Effector memory CD4-positive, alpha-beta T cell (primary cell): ENCODE results near the gene ME1.
"Not testable (repeated sequence)": the region's sequence is repeated elsewhere in the genome, so short reads cannot be mapped to it uniquely, and the experiment has no call there.

Source experiments
- DNase-seq, 3 donors: peaks; one replicate each; pipeline ENCODE4 v3.0.0-alpha.2; 2020
- H3K27ac ChIP-seq: 2 replicates; pipeline ENCODE4 v1.7.0; 2013; ENCODE audit warnings: mild to moderate bottlenecking, low read length, moderate library complexity; ENCODE audit not compliant: insufficient read depth, poor library complexity, severe bottlenecking
- H3K27me3 ChIP-seq: replicated peaks from 2 replicates; pipeline ENCODE4 v1.7.0; 2013; ENCODE audit warnings: mild to moderate bottlenecking, low read length; ENCODE audit not compliant: insufficient read depth, control insufficient read depth, poor library complexity, severe bottlenecking
- H3K36me3 ChIP-seq: 2 replicates; pipeline ENCODE4 v1.7.0; 2013; ENCODE audit warnings: mild to moderate bottlenecking, low read length, moderate library complexity; ENCODE audit not compliant: control insufficient read depth, insufficient read depth
- H3K4me1 ChIP-seq: 2 replicates; pipeline ENCODE4 v1.7.0; 2013; ENCODE audit warnings: low read length, mild to moderate bottlenecking; ENCODE audit not compliant: control insufficient read depth, insufficient read depth, poor library complexity, severe bottlenecking
- H3K4me3 ChIP-seq: 2 replicates; pipeline ENCODE4 v1.7.0; 2013; ENCODE audit warnings: low read length, low read depth, mild to moderate bottlenecking; ENCODE audit not compliant: insufficient read depth, poor library complexity, severe bottlenecking
- H3K9me3 ChIP-seq: 2 replicates; pipeline ENCODE4 v1.7.0; 2013; ENCODE audit warnings: mild to moderate bottlenecking, low read length, moderate library complexity; ENCODE audit not compliant: control insufficient read depth

The ME1 gene

GRCh38 chr6:83199863-83200225 lies 231.0 kb downstream of the ME1 start:
- Histone ChIP-seq H3K36me3 (no peaks in the 10 kb centered on the region), H3K27ac (no peak overlapping the region), H3K4me3 (no peak overlapping the region), H3K9me3 (no peaks in the 10 kb centered on the region), H3K4me1 (no peaks in the 10 kb centered on the region), H3K27me3 (no peaks in the 10 kb centered on the region)
- no peak for DNase-seq

GRCh38 chr6:83199173-83199862 lies 231.5 kb downstream of the ME1 start:
- H3K4me1 ChIP-seq: no peaks in the 10 kb centered on the region
- H3K27ac ChIP-seq: no peak overlapping the region
- no peak for DNase-seq
- H3K36me3 ChIP-seq: no peaks in the 10 kb centered on the region
- no peak overlapping the region for H3K4me3 ChIP-seq
- no peaks in the 10 kb centered on the region for H3K27me3 ChIP-seq
- no peaks in the 10 kb centered on the region for H3K9me3 ChIP-seq

GRCh38 chr6:83198486-83199172 lies 232.2 kb downstream of the ME1 start:
- DNase-seq: no peak
- no peaks in the 10 kb centered on the region for H3K36me3 ChIP-seq
- H3K9me3 ChIP-seq: no peaks in the 10 kb centered on the region
- no peak overlapping the region for H3K4me3 ChIP-seq
- H3K27ac ChIP-seq: no peak overlapping the region
- no peaks in the 10 kb centered on the region for H3K4me1 ChIP-seq
- H3K27me3 ChIP-seq: no peaks in the 10 kb centered on the region

- peak overlapping the region; percentile 82 for H3K27ac ChIP-seq
- H3K36me3 ChIP-seq: no peaks in the 10 kb centered on the region
- no peaks in the 10 kb centered on the region for H3K27me3 ChIP-seq
- no peaks in the 10 kb centered on the region for H3K9me3 ChIP-seq
- H3K4me3 ChIP-seq: peak overlapping the region; percentile 94
- DNase-seq: peak in 2 of 3 donors; percentile 6 to 26
- H3K4me1 ChIP-seq: peaks cover 5% of the 10 kb centered on the region
Observed at GRCh38 chr6:83193747-83194566, 236.9 kb downstream of the ME1 start.

GRCh38 chr6:83192871-83193746 lies 237.7 kb downstream of the ME1 start, which contains the start of the genes PGM3 and RWDD2A:
Gene PGM3, minus strand, starts transcription at chr6:83193265. Its CDS starts 2,253 bp downstream, at chr6:83191012.
Gene RWDD2A, plus strand, starts transcription at chr6:83193357. Its CDS starts 1,095 bp downstream, at chr6:83194452.
- H3K27ac ChIP-seq: peak within 1 kb of the TSS; percentile 82
- H3K4me3 ChIP-seq: peak within 1 kb of the TSS; percentile 94
- no peaks in the 10 kb centered on the region for H3K27me3 ChIP-seq
- H3K4me1 ChIP-seq: peaks cover 5% of the 10 kb centered on the region
- H3K9me3 ChIP-seq: no peaks in the 10 kb centered on the region
- DNase-seq: peak; percentile 83 to 84 (median 84)
- no peaks in the 10 kb centered on the region for H3K36me3 ChIP-seq

GRCh38 chr6:83192456-83192855 lies 238.4 kb downstream of the ME1 start:
- Histone ChIP-seq H3K9me3 (no peaks in the 10 kb centered on the region), H3K36me3 (no peaks in the 10 kb centered on the region)
- no peak for DNase-seq

GRCh38 chr6:83191974-83192373 lies 238.9 kb downstream of the ME1 start:
- not testable (repeated sequence) for H3K9me3 ChIP-seq, DNase-seq, H3K27ac ChIP-seq, H3K4me3 ChIP-seq, H3K36me3 ChIP-seq, H3K27me3 ChIP-seq, H3K4me1 ChIP-seq

More at GRCh38 chr6:83192456-83192855, 238.4 kb downstream of the ME1 start:
- Histone ChIP-seq H3K4me1 (peaks cover 5% of the 10 kb centered on the region), H3K4me3 (peak overlapping the region; percentile 94), H3K27me3 (no peaks in the 10 kb centered on the region), H3K27ac (peak overlapping the region; percentile 82)

- Histone ChIP-seq H3K27me3 (no peaks in the 10 kb centered on the region), H3K27ac (no peak overlapping the region), H3K4me1 (peaks cover 5% of the 10 kb centered on the region), H3K9me3 (no peaks in the 10 kb centered on the region), H3K4me3 (no peak overlapping the region), H3K36me3 (no peaks in the 10 kb centered on the region)
- no peak for DNase-seq
Observed at GRCh38 chr6:83190626-83191025, 240.2 kb downstream of the ME1 start.

- Histone ChIP-seq H3K9me3 (no peaks in the 10 kb centered on the region), H3K27me3 (no peaks in the 10 kb centered on the region), H3K4me1 (peaks cover 5% of the 10 kb centered on the region), H3K4me3 (no peak overlapping the region), H3K27ac (no peak overlapping the region), H3K36me3 (peaks cover 7% of the 10 kb centered on the region)
- DNase-seq: no peak
Observed at GRCh38 chr6:83188501-83188900, 242.3 kb downstream of the ME1 start.
